GM19025 (cell line): Measurements from ENCODE around the gene KCNAB1.
"Not testable (repeated sequence)": the region's sequence is repeated elsewhere in the genome, so short reads cannot be mapped to it uniquely, and the experiment has no call there.

Source experiments
- ATAC-seq: cut with Tn5 transposase; IDR thresholded peaks from one replicate; pipeline ENCODE4 v1.9.1; 2021; ENCODE audit warnings: mild to moderate bottlenecking, low read depth, moderate library complexity; ENCODE audit not compliant: unreplicated experiment

Gene KCNAB1

DNA sequence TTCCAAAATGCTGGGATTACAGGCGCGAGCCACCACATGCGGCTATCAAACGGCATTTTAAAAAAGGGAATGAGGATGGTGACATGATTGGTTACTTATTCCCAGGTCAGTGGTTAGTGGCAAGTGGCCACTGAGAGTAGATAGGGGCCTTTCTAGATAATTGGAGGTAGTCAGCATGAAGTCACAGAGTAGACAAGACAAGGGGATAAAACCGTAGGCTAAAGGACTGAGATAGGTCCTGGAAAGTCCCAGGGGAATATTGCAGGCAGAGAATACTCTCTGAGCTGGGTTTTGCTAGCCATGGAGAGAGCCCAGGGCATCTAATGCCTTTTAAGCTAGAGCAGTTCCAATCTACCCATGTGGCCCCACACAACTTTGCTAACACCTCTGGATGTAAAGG, 52.2 kb downstream of the KCNAB1 start:
- no peak for ATAC-seq

DNA sequence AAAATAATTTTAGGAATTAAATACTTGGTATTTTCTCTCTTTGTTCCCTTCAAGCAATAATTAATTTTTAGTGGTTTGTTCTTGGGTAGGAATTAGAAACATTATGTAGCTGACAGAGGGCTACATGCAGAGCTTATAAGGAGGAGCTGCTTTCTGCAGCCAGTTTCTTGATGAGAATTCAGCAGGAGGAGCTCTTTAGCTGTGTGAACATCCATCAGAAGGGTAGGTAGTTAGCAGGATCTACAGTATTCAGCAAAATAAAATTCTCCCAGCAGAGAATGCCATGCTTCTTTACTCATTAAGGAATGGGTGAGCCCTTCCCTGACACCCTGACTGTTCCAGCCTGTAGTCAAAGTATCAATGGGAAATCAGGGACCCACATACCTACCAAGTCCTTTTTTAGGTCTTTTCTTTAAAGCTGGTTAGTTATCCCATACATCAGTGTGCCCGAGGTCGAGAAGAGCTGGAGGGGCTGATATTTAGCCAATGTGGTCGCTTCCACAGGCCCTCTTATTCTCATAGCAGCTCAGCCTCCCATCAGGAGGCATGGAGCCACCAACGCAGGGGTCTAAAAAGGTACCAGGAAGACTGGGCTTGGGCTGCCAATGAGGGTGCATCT, 54.0 kb downstream of the KCNAB1 start:
- ATAC-seq: no peak

DNA sequence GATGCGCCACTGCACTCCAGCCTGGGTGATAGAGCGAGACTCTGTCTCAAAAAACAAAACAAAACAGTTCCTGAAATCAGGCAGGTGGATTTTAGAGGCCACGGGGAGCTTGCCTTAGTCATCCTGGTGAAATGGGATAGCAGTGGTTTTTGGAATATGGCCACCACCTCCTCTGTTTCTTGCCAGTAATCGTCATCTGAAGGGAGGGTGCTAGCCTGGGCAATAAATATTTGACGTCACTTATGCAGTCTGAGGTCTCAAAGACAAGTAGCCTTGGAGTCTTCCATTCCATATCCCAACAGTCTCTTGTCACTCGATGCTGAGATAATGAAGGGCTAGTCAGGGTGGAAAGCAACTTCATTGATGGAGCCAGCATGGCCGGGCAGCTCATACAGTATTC, 55.2 kb downstream of the KCNAB1 start:
- ATAC-seq: no peak

DNA sequence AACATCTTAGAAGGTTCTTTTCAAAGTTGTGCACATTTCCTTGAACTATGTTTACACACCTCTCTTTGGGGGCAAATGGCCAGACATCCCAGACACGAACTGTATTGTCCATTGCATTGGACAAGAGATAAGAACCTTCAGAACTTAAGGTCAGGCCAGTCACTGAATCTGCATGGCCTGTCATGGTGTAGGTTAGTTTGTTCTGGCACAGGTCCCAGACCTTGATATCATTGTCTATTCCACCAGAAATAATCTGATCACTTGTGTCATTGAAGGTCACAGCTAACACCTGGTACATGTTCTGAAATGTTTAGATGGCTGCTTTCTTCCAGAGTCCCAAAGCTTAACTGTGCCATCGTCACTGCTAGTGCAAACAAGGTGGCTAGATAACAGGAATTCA, 55.7 kb downstream of the KCNAB1 start:
- ATAC-seq: no peak

- ATAC-seq: no peak
Observed at GRCh38 chr3:156176629-156177210, 56.3 kb downstream of the KCNAB1 start.

- ATAC-seq: no peak
Observed at GRCh38 chr3:156180077-156180476, 59.7 kb downstream of the KCNAB1 start.

- no peak for ATAC-seq
Observed at GRCh38 chr3:156181509-156181908, 61.1 kb downstream of the KCNAB1 start.

DNA sequence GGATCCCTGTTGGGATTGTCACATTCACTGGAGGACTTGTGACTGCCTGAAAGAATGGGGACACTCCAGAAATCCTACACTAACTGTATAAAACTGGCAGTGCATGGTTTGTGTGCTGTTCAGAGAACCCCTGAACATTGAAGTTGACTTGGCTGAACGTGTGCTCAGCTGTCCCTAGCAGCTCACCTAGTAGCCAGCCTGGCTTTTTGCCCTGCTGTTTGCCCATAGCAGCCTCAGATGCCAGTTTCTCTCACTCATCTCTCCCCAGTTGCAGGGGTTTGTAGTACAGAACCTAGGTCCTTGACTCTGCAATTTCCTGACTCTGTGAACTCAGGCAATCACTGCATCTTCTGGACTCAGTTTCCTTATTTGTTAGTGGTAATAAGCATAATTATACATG, 63.0 kb downstream of the KCNAB1 start:
- ATAC-seq: no peak

GRCh38 chr3:156184156-156184555, 63.8 kb downstream of the KCNAB1 start:
- ATAC-seq: no peak

- no peak for ATAC-seq
Observed at GRCh38 chr3:156187146-156187769, 66.9 kb downstream of the KCNAB1 start.

DNA sequence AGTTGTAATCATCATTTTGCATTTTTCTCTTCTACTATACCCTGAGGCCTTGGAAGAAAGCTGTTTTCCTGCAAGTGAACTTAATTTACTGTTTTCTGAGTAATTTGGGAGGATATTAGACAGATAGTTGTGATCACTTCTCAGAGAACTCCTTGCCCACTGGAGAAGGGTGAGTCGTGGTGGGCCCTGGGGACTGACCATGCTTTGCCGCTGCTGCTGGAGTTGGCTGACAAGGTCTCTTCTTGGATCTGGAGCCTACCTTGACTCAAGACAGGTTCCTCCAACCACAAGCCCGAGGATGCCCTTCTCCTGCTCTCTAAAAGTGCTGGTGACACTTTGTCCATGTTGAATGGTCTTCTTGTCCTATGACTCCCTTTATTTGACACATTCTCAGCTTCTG, 68.4 kb downstream of the KCNAB1 start:
- no peak for ATAC-seq

DNA sequence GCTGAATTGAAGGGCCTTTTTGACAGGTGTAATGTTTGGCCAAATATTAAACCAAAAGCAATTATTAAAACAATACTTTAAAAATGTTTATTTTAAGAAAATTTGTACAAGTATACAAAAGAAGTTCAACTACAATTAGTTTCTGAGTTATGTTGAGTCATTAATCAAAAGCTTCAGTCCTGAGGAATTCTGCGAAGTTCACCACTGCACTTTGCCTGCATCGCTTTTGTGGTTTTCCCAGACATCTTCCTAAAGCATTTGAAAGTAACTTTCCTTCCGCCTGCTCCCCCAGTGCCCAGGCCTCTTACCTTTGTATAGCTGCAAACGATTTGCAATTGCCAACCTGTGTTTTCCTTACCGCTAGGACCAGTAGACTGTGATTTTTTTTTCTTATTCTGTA, 69.5 kb downstream of the KCNAB1 start:
- no peak for ATAC-seq

- ATAC-seq: not testable (repeated sequence)
Observed at GRCh38 chr3:156194945-156195344, 74.6 kb downstream of the KCNAB1 start.

- ATAC-seq: not testable (repeated sequence)
Observed at GRCh38 chr3:156197152-156197551, 76.8 kb downstream of the KCNAB1 start.

- no peak for ATAC-seq
Observed at GRCh38 chr3:156201411-156202405, 81.3 kb downstream of the KCNAB1 start.

GRCh38 chr3:156206157-156206556, 85.8 kb downstream of the KCNAB1 start:
- no peak for ATAC-seq

GRCh38 chr3:156207802-156208685, 87.7 kb downstream of the KCNAB1 start:
- ATAC-seq: no peak

- no peak for ATAC-seq
Observed at GRCh38 chr3:156209631-156210335, 89.4 kb downstream of the KCNAB1 start.

DNA sequence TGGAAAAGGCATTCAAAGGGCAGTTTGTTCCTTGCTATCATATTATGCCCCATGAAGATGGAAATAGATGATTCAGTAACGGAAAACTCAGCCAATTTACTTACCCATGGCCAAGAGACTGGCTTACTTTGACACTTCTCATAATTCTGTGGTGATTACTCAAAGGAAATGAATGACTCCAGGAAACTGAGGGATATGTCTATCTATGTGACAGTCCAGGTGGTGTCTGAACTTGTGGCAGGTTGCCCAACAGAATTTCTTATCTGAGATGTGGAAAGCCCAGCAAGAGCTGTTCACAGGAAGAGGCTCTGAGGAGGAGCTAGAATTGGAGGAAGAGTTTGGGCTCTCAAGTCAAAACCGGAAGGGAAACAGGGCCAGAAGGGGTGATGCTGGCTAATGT, 91.2 kb downstream of the KCNAB1 start:
- ATAC-seq: no peak
